HG03575 (cell line): ENCODE data around the gene SEMA5B.

Source experiments
- ATAC-seq: cut with Tn5 transposase; IDR thresholded peaks from one replicate; pipeline ENCODE4 v1.9.1; 2021; ENCODE audit not compliant: unreplicated experiment, insufficient number of reproducible peaks, low FRiP score; ENCODE audit errors: extremely low read depth

Gene SEMA5B

GRCh38 chr3:122957707-122958689, 69.6 kb downstream of the SEMA5B start:
- no peak for ATAC-seq

- ATAC-seq: no peak
Observed at GRCh38 chr3:122956693-122957455, 70.7 kb downstream of the SEMA5B start.

- no peak for ATAC-seq
Observed at GRCh38 chr3:122955916-122956692, 71.5 kb downstream of the SEMA5B start.

GRCh38 chr3:122952520-122952919, 75.0 kb downstream of the SEMA5B start:
- ATAC-seq: no peak

GRCh38 chr3:122948408-122948807, 79.2 kb downstream of the SEMA5B start:
- ATAC-seq: no peak

- ATAC-seq: no peak
Observed at GRCh38 chr3:122947738-122948137, 79.8 kb downstream of the SEMA5B start.

- no peak for ATAC-seq
Observed at GRCh38 chr3:122947196-122947595, 80.4 kb downstream of the SEMA5B start.

GRCh38 chr3:122946185-122946584, 81.4 kb downstream of the SEMA5B start:
- ATAC-seq: no peak

- no peak for ATAC-seq
Observed at GRCh38 chr3:122945230-122945629, 82.3 kb downstream of the SEMA5B start.

- ATAC-seq: no peak
Observed at GRCh38 chr3:122944671-122945161, 82.8 kb downstream of the SEMA5B start.

GRCh38 chr3:122943828-122944190, 83.8 kb downstream of the SEMA5B start:
- no peak for ATAC-seq

GRCh38 chr3:122942937-122943827, 84.4 kb downstream of the SEMA5B start:
- ATAC-seq: no peak

- ATAC-seq: no peak
Observed at GRCh38 chr3:122942239-122942638, 85.3 kb downstream of the SEMA5B start.

GRCh38 chr3:122941228-122942206, 86.0 kb downstream of the SEMA5B start:
- ATAC-seq: no peak

GRCh38 chr3:122940628-122941086, 86.9 kb downstream of the SEMA5B start:
- no peak for ATAC-seq

GRCh38 chr3:122938783-122939425, 88.7 kb downstream of the SEMA5B start:
- no peak for ATAC-seq

- ATAC-seq: no peak
Observed at GRCh38 chr3:122937745-122938144, 89.8 kb downstream of the SEMA5B start.
